Heart right ventricle (tissue), 16 donors: Measurements from ENCODE around the gene C2. TPM values are rescaled to one million over a fixed set of nuclear protein-coding genes. Genes with fewer than 3 reads are reported as not detected.

ENCODE experiments used
- ATAC-seq, 8 donors: fragments of 200-7000 bp; cut with Tn5 transposase; one replicate each; pipeline ENCODE4 v1.9.1; 2020; ENCODE audit warnings: mild to moderate bottlenecking in 8 of 8, moderate library complexity in 8 of 8, moderate number of reproducible peaks in 1 of 8
- DNase-seq, 2 donors: peaks; one replicate each; pipeline ENCODE4 v3.0.0-alpha.2; 2020
- H3K27ac ChIP-seq, 10 donors: fragments of 200-600 bp; sonication (generic) in 2 of 10; one replicate each; pipeline versions ENCODE4 v1.5.0 to v1.8.0; 2020 to 2022; ENCODE audit warnings: mild to moderate bottlenecking in 3 of 10
- H3K27me3 ChIP-seq, 7 donors: fragments of 200-600 bp; one replicate each; pipeline ENCODE4 v1.8.0; 2021 to 2022; ENCODE audit warnings: mild to moderate bottlenecking in 2 of 7
- H3K36me3 ChIP-seq, 9 donors: fragments of 200-600 bp; sonication (generic) in 1 of 9; one replicate each; pipeline versions ENCODE4 v1.5.0 to v1.8.0; 2020 to 2022; ENCODE audit warnings: mild to moderate bottlenecking in 2 of 9
- H3K4me1 ChIP-seq, 9 donors: fragments of 200-600 bp; sonication (generic) in 1 of 9; one replicate each; pipeline versions ENCODE4 v1.5.0 to v1.8.0; 2020 to 2022; ENCODE audit warnings: mild to moderate bottlenecking in 4 of 9
- H3K4me3 ChIP-seq, 10 donors: fragments of 200-600 bp; sonication (generic) in 2 of 10; one replicate each; pipeline versions ENCODE4 v1.5.0 to v1.8.0; 2020 to 2022; ENCODE audit warnings: mild to moderate bottlenecking in 7 of 10, moderate library complexity in 2 of 10
- H3K9me3 ChIP-seq, 11 donors: fragments of 200-600 bp in 10 of 11; sonication (generic) in 2 of 11; one replicate each; pipeline versions ENCODE4 v1.5.0 to v1.8.0; 2013 to 2022; ENCODE audit warnings: mild to moderate bottlenecking in 2 of 11, control low read depth in 1 of 11, moderate library complexity in 1 of 11
- CTCF ChIP-seq, 9 donors: fragments of 200-600 bp; sonication (generic) in 2 of 9; IDR thresholded peaks; one replicate each; pipeline versions ENCODE4 v1.5.0 to v1.8.0; 2021 to 2022; ENCODE audit warnings: antibody characterized with exemption in 9 of 9, mild to moderate bottlenecking in 5 of 9, moderate library complexity in 1 of 9
- WGBS, 2 donors: extraction: QIAGEN DNeasy Blood & Tissue Kit; methylation state at CpG; one replicate each; pipeline ENCODE4 v1.1.7; 2013; ENCODE audit warnings: inconsistent platforms in 1 of 2; 5-methylcytosine and 5-hydroxymethylcytosine counted together
- intact Hi-C, 10 donors: fragments of 100-400 bp; cut with DNase I; formaldehyde crosslinking; loops; one replicate each; pipeline versions ENCODE4 v1.11.1 to v1.14.2; 2022
- polyA plus RNA-seq, 2 donors: library from polyadenylated mRNA; stranded (reverse); fragments of 200-250 nt; gene quantifications; one replicate each; pipeline ENCODE4 v1.2.3, GENCODE V29; 2013
- total RNA-seq, 10 donors: library from RNA; stranded (reverse); fragmentation: NEBNext Ultra II Directional in 3 of 10; extraction: Animal tissue kit (Norgen Biotek cat#: 25700) in 3 of 10; gene quantifications; one replicate each; pipeline versions ENCODE4 v1.2.1 to v1.2.4, GENCODE V29; 2021 to 2023
- donor health status: Arrhythmogenic right ventricular cardiomyopathy.
- donor health status: ischemic (EF 13 %, LVEDD 7.1; RV severe dilation, severe dysfunction).
- donor health status: healthy with polysubstance abuse.
- donor health status: DM: no; HTN: yes; CAD: no.
- donor health status: DM: no; HTN: no; CAD: no.
- donor health status: ischemic (EF 25% LVEDD 6.9; RV normal size, moderate dysfunction).
- donor health status: ischemic (EF 25% LVEDD 5.7; RV mildly dilated, moderate dysfunction).
- donor health status: healthy.
- donor health status: DM: yes; HTN: yes; CAD: no.
- donor health status: Ischemic cardiomyopathy.
- donor health status: ischemic (EF 35%, LVEDD 5.7; RV mildly dilated, moderate dysfunction).
- donor health status: nonischemic (EF 11% LVEDD 7.7; RV severe dilation, severe dysfunction).
- donor health status: DM: yes; HTN: yes; CAD: no.
- donor health status: PGD.
- donor health status: ischemic (EF 29% LVEDD 5.4; RV normal size, mild dysfunction).
- donor health status: nonischemic (EF 23%, LVEDD 6.1; RV moderate dilation, normal function).

The C2 gene
- total and polyA plus RNA-seq, 12 donors: 1.1 to 63.0 (median 3.7) TPM

- ATAC-seq (no peak), DNase-seq (no peak)
- intact Hi-C loops: no loop called here
- Histone ChIP-seq H3K9me3 (no peaks in the 10 kb centered on the region), H3K36me3 (peaks cover 0 to 93% (median 62%) of the 10 kb centered on the region in 9 donors), H3K4me1 (peaks cover 0 to 16% (median 12%) of the 10 kb centered on the region in 9 donors), H3K4me3 (no peak overlapping the region), H3K27ac (no peak overlapping the region), H3K27me3 (no peaks in the 10 kb centered on the region)
- WGBS, 2 donors: 87 to 88% methylated on average over 7 of the region's 7 CpGs
- TF ChIP-seq CTCF (IDR thresholded peaks at IDR 0.05): no peak
These were observed 39.0 kb downstream of the C2 start for GRCh38 chr6:31966506-31966905.

GRCh38 chr6:31966997-31967925 lies 39.7 kb downstream of the C2 start:
- intact Hi-C loops: no loop called here
- no peak for TF ChIP-seq CTCF (IDR thresholded peaks at IDR 0.05)
- H3K4me1 ChIP-seq: peaks cover 0 to 18% (median 13%) of the 10 kb centered on the region in 9 donors
- H3K36me3 ChIP-seq: peaks cover 0 to 85% (median 55%) of the 10 kb centered on the region in 9 donors
- H3K27ac ChIP-seq: no peak overlapping the region
- WGBS, 2 donors: 86 to 89% methylated on average over 10 of the region's 10 CpGs
- DNase-seq: no peak
- ATAC-seq: no peak
- H3K9me3 ChIP-seq: no peaks in the 10 kb centered on the region
- H3K27me3 ChIP-seq: no peaks in the 10 kb centered on the region
- no peak overlapping the region for H3K4me3 ChIP-seq

GRCh38 chr6:31967926-31968320 lies 40.4 kb downstream of the C2 start:
- Histone ChIP-seq H3K4me3 (no peak overlapping the region), H3K4me1 (peaks cover 2 to 22% (median 17%) of the 10 kb centered on the region in 9 donors), H3K27ac (no peak overlapping the region), H3K36me3 (peaks cover 0 to 79% (median 49%) of the 10 kb centered on the region in 9 donors), H3K27me3 (no peaks in the 10 kb centered on the region), H3K9me3 (no peaks in the 10 kb centered on the region)
- intact Hi-C loops: no loop called here
- ATAC-seq (no peak), DNase-seq (no peak)
- no peak for TF ChIP-seq CTCF (IDR thresholded peaks at IDR 0.05)
- 84 to 87% methylated on average over 3 of the region's 3 CpGs for WGBS, 2 donors

- Histone ChIP-seq H3K4me3 (no peak overlapping the region), H3K27me3 (no peaks in the 10 kb centered on the region), H3K27ac (no peak overlapping the region), H3K4me1 (peaks cover 5 to 26% (median 21%) of the 10 kb centered on the region in 9 donors), H3K36me3 (peaks cover 0 to 75% (median 45%) of the 10 kb centered on the region in 9 donors), H3K9me3 (no peaks in the 10 kb centered on the region)
- no peak for TF ChIP-seq CTCF (IDR thresholded peaks at IDR 0.05)
- intact Hi-C loops: no loop called here
- no peak for DNase-seq
- ATAC-seq: no peak
- 86 to 93% methylated on average over 11 of the region's 11 CpGs for WGBS, 2 donors
These were observed 40.8 kb downstream of the C2 start for GRCh38 chr6:31968326-31968725.
